ENCODE results near the gene CNKSR1.

DNA sequence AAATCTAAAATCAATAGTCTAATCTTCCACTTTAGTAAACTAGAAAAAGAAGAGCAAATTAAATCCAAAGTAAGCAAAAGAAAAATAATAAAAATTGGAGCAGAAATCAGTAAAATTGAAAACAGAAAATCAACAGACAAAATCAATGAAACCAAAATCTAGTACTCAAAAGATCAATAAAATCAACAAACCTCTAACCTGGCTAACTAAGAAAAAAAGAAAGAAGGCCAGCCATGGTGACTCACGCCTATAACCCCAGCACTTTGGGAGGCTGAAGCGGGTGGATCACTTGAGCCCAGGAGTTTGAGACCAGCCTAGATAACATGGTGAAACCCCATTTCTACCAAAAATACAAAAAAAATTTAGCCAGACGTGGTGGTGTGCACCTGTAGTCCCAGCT is 42.8 kb upstream of the CNKSR1 start:
- TF ChIP-seq, protein P1, sequence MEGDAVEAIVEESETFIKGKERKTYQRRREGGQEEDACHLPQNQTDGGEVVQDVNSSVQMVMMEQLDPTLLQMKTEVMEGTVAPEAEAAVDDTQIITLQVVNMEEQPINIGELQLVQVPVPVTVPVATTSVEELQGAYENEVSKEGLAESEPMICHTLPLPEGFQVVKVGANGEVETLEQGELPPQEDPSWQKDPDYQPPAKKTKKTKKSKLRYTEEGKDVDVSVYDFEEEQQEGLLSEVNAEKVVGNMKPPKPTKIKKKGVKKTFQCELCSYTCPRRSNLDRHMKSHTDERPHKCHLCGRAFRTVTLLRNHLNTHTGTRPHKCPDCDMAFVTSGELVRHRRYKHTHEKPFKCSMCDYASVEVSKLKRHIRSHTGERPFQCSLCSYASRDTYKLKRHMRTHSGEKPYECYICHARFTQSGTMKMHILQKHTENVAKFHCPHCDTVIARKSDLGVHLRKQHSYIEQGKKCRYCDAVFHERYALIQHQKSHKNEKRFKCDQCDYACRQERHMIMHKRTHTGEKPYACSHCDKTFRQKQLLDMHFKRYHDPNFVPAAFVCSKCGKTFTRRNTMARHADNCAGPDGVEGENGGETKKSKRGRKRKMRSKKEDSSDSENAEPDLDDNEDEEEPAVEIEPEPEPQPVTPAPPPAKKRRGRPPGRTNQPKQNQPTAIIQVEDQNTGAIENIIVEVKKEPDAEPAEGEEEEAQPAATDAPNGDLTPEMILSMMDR (IDR thresholded peaks at IDR 0.05; ENCODE audit: borderline replicate concordance, extremely low read depth, low read length, poor library complexity, severe bottlenecking) = no peak
- TF ChIP-seq EZH2 (IDR thresholded peaks at IDR 0.05; ENCODE audit: borderline replicate concordance, low read depth, low read length, severe bottlenecking) = no peak

Measured in DND-41 (cell line).